ENCODE measurements around the gene SAMD4A. TPM values are rescaled to one million over a fixed set of nuclear protein-coding genes. Genes with fewer than 3 reads are reported as not detected.

Gene SAMD4A
- total and polyA plus RNA-seq, 8 donors, result 4.5 to 40.5 (median 8.0) TPM

GRCh38 chr14:54627219-54627539, 60.3 kb downstream of the SAMD4A start:
- intact Hi-C loops (cut with DNase I), result no loop called here
- DNase-seq (no peak), ATAC-seq (peak; percentile 22)
- Histone ChIP-seq H3K9me3 (no peaks in the 10 kb centered on the region), H3K27ac (peak overlapping the region; percentile 68 to 77), H3K36me3 (no peaks in the 10 kb centered on the region), H3K4me1 (peaks cover 15 to 35% of the 10 kb centered on the region in 2 donors), H3K4me3 (no peak overlapping the region), H3K27me3 (no peaks in the 10 kb centered on the region)
- TF ChIP-seq CTCF (IDR thresholded peaks at IDR 0.05), result no peak

- peaks cover 15 to 35% of the 10 kb centered on the region in 2 donors for H3K4me1 ChIP-seq
- ATAC-seq (peak; percentile 69), DNase-seq (peak in 2 of 4 donors; percentile 88)
- H3K9me3 ChIP-seq, result no peaks in the 10 kb centered on the region
- no peaks in the 10 kb centered on the region for H3K27me3 ChIP-seq
- intact Hi-C loops (cut with DNase I), result no loop called here
- no peak overlapping the region for H3K4me3 ChIP-seq
- H3K27ac ChIP-seq, result peak overlapping the region; percentile 68 to 77
- no peak for TF ChIP-seq CTCF (IDR thresholded peaks at IDR 0.05)
- H3K36me3 ChIP-seq, result no peaks in the 10 kb centered on the region
These were observed 60.8 kb downstream of the SAMD4A start for GRCh38 chr14:54627540-54628363.

- Histone ChIP-seq H3K4me1 (peaks cover 15 to 35% of the 10 kb centered on the region in 2 donors), H3K27me3 (no peaks in the 10 kb centered on the region), H3K9me3 (no peaks in the 10 kb centered on the region), H3K27ac (peak overlapping the region; percentile 18 to 29), H3K4me3 (no peak overlapping the region), H3K36me3 (no peaks in the 10 kb centered on the region)
- ATAC-seq (no peak), DNase-seq (no peak)
- no peak for TF ChIP-seq CTCF (IDR thresholded peaks at IDR 0.05)
- intact Hi-C loops (cut with DNase I), result no loop called here
These were observed 62.3 kb downstream of the SAMD4A start for GRCh38 chr14:54629183-54629582.

GRCh38 chr14:54629635-54630360, 62.9 kb downstream of the SAMD4A start:
- H3K36me3 ChIP-seq, result no peaks in the 10 kb centered on the region
- ATAC-seq (no peak), DNase-seq (no peak)
- intact Hi-C loops (cut with DNase I), result loop anchor here in 1 of 2 donors (10.0 kb wide), 1 partner anchor 55 kb away; no protein-coding TSS in a partner anchor
- no peak for TF ChIP-seq CTCF (IDR thresholded peaks at IDR 0.05)
- H3K27me3 ChIP-seq, result no peaks in the 10 kb centered on the region
- H3K27ac ChIP-seq, result no peak overlapping the region
- H3K4me1 ChIP-seq, result peaks cover 14 to 35% of the 10 kb centered on the region in 2 donors
- no peak overlapping the region for H3K4me3 ChIP-seq
- H3K9me3 ChIP-seq, result no peaks in the 10 kb centered on the region

GRCh38 chr14:54631016-54631415, 64.1 kb downstream of the SAMD4A start:
- Histone ChIP-seq H3K9me3 (no peaks in the 10 kb centered on the region), H3K4me1 (peaks cover 7 to 30% of the 10 kb centered on the region in 2 donors), H3K4me3 (no peak overlapping the region), H3K27me3 (no peaks in the 10 kb centered on the region), H3K36me3 (no peaks in the 10 kb centered on the region), H3K27ac (no peak overlapping the region)
- no peak for DNase-seq
- no peak for TF ChIP-seq CTCF (IDR thresholded peaks at IDR 0.05)
- no peak for ATAC-seq
- intact Hi-C loops (cut with DNase I), result loop anchor here in 1 of 2 donors (10.0 kb wide), 1 partner anchor 56 kb away; no protein-coding TSS in a partner anchor

All from left lung (tissue), 10 donors.